ENCODE measurements around the gene ZNF90. TPM values are rescaled to one million over a fixed set of nuclear protein-coding genes. Genes with fewer than 3 reads are reported as not detected.
"Not testable (repeated sequence)": the region's sequence is repeated elsewhere in the genome, so short reads cannot be mapped to it uniquely, and the experiment has no call there.

ZNF90 gene
- total RNA-seq, 1 donor from 2014 or later: 5.1 TPM

DNA sequence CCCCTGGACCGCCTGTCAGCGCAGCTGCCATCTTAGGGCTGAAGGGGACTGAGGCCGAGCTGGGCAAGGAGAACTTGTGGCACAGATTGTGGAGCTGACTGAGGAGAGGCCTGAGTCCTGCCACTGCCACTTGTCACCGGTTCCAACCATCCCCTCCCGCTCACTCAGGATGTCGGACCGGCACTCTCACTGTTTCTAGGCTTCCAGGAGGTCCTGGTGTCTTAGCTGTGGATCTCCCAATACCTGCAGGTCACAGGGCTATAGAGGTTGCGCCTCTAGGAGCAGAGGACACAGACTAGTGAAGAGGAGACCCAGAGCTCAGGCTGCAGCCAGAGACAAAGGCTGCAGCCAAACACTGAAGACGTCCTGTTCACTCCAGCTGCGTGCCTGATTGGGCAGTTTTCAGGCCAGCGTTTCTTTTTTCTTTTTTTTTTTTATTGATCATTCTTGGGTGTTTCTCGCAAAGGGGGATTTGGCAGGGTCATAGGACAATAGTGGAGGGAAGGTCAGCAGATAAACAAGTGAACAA lies 73.9 kb downstream of the ZNF90 start:
- H3K9me3 Mint-ChIP-seq: peaks cover 23% of the 10 kb centered on the region
- no peak overlapping the region for H3K27ac Mint-ChIP-seq
- no peaks in the 10 kb centered on the region for H3K4me1 Mint-ChIP-seq
- no peak for DNase-seq
- H3K27me3 Mint-ChIP-seq: no peaks in the 10 kb centered on the region
- H3K36me3 Mint-ChIP-seq (ENCODE audit: low read depth): no peaks in the 10 kb centered on the region
- no peak overlapping the region for H3K4me3 Mint-ChIP-seq
- intact Hi-C loops (cut with micrococcal nuclease): no loop called here

DNA sequence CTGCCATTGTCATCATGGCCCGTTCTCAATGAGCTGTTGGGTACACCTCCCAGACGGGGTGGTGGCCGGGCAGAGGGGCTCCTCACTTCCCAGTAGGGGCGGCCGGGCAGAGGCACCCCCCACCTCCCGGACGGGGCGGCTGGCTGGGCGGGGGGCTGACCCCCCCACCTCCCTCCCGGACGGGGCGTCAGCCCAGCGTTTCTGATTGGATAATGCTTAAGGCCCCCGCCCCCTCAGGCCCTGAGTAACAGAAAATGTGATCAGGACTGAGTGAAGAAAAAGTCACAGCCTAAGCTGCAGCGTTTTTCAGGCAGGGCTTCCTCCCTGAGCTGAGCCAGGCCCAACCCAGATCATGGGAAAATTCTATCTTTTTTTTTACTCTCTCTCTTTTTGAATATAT lies 74.7 kb downstream of the ZNF90 start:
- peaks cover 24% of the 10 kb centered on the region for H3K9me3 Mint-ChIP-seq
- H3K36me3 Mint-ChIP-seq (ENCODE audit: low read depth); H3K27me3 Mint-ChIP-seq; H3K4me1 Mint-ChIP-seq; H3K27ac Mint-ChIP-seq; H3K4me3 Mint-ChIP-seq; DNase-seq; intact Hi-C loops (cut with micrococcal nuclease): not testable (repeated sequence)

DNA sequence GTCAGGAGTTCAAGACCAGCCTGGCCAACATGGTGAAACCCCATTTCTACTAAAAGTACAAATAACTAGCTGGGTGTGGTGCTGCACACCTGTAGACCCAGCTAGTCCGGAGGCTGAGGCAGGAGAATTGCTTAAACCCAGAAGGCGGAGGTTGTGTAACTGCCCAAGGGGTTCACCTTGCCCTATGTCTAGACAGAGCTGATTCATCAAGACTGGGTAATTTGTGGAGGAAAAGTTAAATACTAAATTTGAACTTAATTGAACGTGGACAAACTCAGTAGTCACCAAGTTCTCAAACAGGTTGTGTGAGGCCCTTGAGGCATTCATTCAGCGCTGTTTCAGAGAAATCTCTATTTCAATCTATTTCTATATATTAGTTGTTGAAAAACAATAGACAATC lies 75.5 kb downstream of the ZNF90 start:
- DNase-seq: no peak
- Mint-ChIP-seq H3K27me3 (no peaks in the 10 kb centered on the region), H3K27ac (no peak overlapping the region), H3K4me3 (no peak overlapping the region), H3K4me1 (no peaks in the 10 kb centered on the region), H3K36me3 (ENCODE audit: low read depth) (no peaks in the 10 kb centered on the region), H3K9me3 (peaks cover 27% of the 10 kb centered on the region)
- intact Hi-C loops (cut with micrococcal nuclease): no loop called here

GRCh38 chr19:20154636-20155035 lies 76.8 kb downstream of the ZNF90 start:
- no peaks in the 10 kb centered on the region for H3K27me3 Mint-ChIP-seq
- H3K36me3 Mint-ChIP-seq (ENCODE audit: low read depth): no peaks in the 10 kb centered on the region
- no peak for DNase-seq
- H3K4me1 Mint-ChIP-seq: no peaks in the 10 kb centered on the region
- intact Hi-C loops (cut with micrococcal nuclease): no loop called here
- H3K9me3 Mint-ChIP-seq: peaks cover 40% of the 10 kb centered on the region
- no peak overlapping the region for H3K27ac Mint-ChIP-seq
- H3K4me3 Mint-ChIP-seq: no peak overlapping the region

- Mint-ChIP-seq H3K4me1 (peaks cover 2% of the 10 kb centered on the region), H3K9me3 (peaks cover 42% of the 10 kb centered on the region), H3K27me3 (no peaks in the 10 kb centered on the region), H3K27ac (no peak overlapping the region), H3K4me3 (no peak overlapping the region), H3K36me3 (ENCODE audit: low read depth) (peaks cover 6% of the 10 kb centered on the region)
- intact Hi-C loops (cut with micrococcal nuclease): no loop called here
- DNase-seq: no peak
Measured at GRCh38 chr19:20162821-20163220, 85.0 kb downstream of the ZNF90 start.

GRCh38 chr19:20164456-20164855 lies 86.7 kb downstream of the ZNF90 start:
- H3K27me3 Mint-ChIP-seq: no peaks in the 10 kb centered on the region
- H3K36me3 Mint-ChIP-seq (ENCODE audit: low read depth): peaks cover 13% of the 10 kb centered on the region
- H3K9me3 Mint-ChIP-seq: peaks cover 27% of the 10 kb centered on the region
- H3K4me1 Mint-ChIP-seq: peaks cover 2% of the 10 kb centered on the region
- H3K27ac Mint-ChIP-seq: no peak overlapping the region
- DNase-seq: no peak
- H3K4me3 Mint-ChIP-seq: no peak overlapping the region
- intact Hi-C loops (cut with micrococcal nuclease): no loop called here

DNA sequence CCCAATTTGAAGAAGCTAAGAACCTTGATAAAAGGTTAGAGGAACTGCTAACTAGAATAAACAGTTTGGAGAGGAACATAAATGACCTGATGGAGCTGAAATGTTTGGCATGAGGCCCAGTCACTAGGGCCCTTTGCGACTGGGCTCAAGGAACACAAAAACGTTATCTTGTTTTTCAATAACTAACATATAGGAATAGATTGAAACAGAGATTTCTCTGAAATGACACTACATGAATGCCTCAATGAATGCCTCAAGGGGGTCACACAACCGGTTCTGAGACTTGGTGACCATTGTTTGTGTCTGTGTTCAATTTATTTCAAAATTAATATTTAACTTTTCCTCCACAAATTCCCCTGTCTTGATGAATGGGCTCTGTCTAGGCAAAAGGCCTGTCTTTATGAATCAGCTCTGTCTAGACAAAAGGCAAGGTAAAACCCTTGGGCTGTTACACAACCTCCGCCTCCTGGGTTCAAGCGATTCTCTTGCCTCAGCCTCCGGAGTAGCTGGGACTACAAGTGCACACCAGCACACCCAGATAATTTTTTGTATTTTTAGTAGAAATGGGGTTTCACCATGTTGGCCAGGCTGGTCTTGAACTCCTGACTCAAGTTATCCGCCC lies 88.3 kb downstream of the ZNF90 start:
- Mint-ChIP-seq H3K4me3 (no peak overlapping the region), H3K27me3 (no peaks in the 10 kb centered on the region), H3K9me3 (peaks cover 15% of the 10 kb centered on the region), H3K27ac (no peak overlapping the region), H3K4me1 (peaks cover 2% of the 10 kb centered on the region), H3K36me3 (ENCODE audit: low read depth) (peaks cover 27% of the 10 kb centered on the region)
- DNase-seq: no peak
- intact Hi-C loops (cut with micrococcal nuclease): no loop called here

DNA sequence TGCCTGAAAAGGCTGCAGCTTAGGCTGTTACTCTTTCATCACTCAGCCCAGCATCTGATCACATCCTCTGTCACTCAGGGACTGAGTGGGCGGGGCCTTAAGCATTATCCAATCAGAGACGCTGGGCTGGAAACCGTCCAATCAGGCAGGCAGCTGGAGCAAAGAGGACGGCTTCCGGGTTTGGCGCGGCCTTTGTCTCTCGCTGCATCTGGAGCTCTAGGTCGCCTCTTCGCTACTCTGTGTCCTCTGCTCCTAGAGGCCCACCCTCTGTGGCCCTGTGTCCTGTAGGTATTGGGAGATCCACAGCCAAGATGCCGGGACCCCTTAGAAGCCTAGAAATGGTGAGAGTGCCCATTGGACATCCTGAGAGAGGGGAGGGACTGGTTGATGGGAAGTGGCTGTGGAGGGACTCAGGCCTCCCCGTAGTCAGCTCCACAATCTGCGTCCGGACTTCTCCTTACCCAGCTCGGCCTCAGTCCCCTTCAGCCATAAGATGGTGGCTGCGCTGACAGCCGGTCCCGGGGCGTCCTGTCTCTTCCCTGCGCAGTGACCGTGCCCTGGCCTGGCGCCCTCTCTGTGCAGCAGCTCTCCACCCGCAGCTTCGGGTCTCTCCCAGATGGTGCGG lies 89.3 kb downstream of the ZNF90 start, which contains the start of gene ZNF486:
ZNF486 (plus strand) TSS at position 195 of the 625 bp plus-strand sequence; CDS start at position 312, 117 bp downstream.
- H3K27me3 Mint-ChIP-seq: no peaks in the 10 kb centered on the region

DNA sequence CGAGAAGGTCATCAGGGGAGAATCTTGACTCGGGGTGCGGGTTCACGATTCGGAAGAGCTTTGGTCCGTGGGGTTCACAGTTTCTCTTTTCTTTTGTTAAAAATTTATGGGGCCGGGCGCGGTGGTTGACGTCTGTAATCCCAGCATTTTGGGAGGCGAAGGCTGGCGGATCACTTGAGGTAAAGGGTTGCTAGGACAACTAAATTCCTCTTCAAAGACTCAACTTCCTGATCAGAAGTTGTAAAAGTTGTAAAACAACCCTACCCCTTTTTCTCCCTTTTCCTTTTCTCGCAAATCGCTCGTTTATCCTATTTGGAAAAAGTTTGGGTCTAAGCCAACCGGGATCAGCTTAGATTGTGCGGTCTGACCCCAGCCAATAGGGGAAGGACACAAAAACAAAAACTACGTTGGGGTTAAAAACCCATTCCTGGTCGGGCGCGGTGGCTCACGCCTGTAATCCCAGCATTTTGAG lies 89.9 kb downstream of the ZNF90 start:
- Mint-ChIP-seq H3K27ac (peak overlapping the region; percentile 93), H3K4me1 (peaks cover under 1% of the 10 kb centered on the region), H3K9me3 (peaks cover 16% of the 10 kb centered on the region), H3K36me3 (ENCODE audit: low read depth) (peaks cover 41% of the 10 kb centered on the region), H3K27me3 (no peaks in the 10 kb centered on the region), H3K4me3 (peak overlapping the region; percentile 88)
- no peak for DNase-seq
- intact Hi-C loops (cut with micrococcal nuclease): no loop called here

More for the DNA sequence above, 89.3 kb downstream of the ZNF90 start, which contains the start of gene ZNF486:
- peaks cover 37% of the 10 kb centered on the region for H3K36me3 Mint-ChIP-seq (ENCODE audit: low read depth)
- H3K27ac Mint-ChIP-seq: peak within 1 kb of the TSS; percentile 93
- peak within 1 kb of the TSS; percentile 88 for H3K4me3 Mint-ChIP-seq
- H3K9me3 Mint-ChIP-seq: peaks cover 21% of the 10 kb centered on the region
- DNase-seq: peak; percentile 95
- H3K4me1 Mint-ChIP-seq: peaks cover 2% of the 10 kb centered on the region
- intact Hi-C loops (cut with micrococcal nuclease): no loop called here

Other genes starting within 250 kb of the ZNF90 start
- gene ZNF253, start 212.1 kb upstream of the ZNF90 start, total RNA-seq: 8.0 and 9.4 TPM in 2 replicates
- 7.2 and 8.3 TPM in 2 replicates for gene ZNF93, start 177.1 kb upstream of the ZNF90 start, total RNA-seq
- gene ZNF682, start 38.5 kb upstream of the ZNF90 start, total RNA-seq: 4.7 and 6.5 TPM in 2 replicates
- 3.4 and 4.4 TPM in 2 replicates for gene ZNF486, start 89.2 kb downstream of the ZNF90 start, total RNA-seq